RWPE1 (cell line): ENCODE measurements around the gene XPNPEP2.

Experiments used
- CTCF ChIA-PET: fragments of 350-600 bp; sonication (Branson Sonifier 250); formaldehyde crosslinking; extraction: SDS; loops from one replicate; lab custom pipeline; 2021; lab: Yijun Ruan, JAX
- POLR2A ChIA-PET: fragments of 400-600 bp; formaldehyde crosslinking; extraction: SDS; loops from one replicate; lab custom pipeline; 2020; ENCODE audit warnings: antibody characterized with exemption; ENCODE audit not compliant: low non-redundant PET; lab: Yijun Ruan, JAX
- DNase-seq: peaks from one replicate; pipeline ENCODE4 v3.0.0; 2012; ENCODE audit warnings: low spot score
- H3K27ac ChIP-seq: fragments of 450-650 bp; 2 replicates; pipeline ENCODE4 v1.5.1; 2017
- CTCF ChIP-seq: fragments of 450-650 bp; conservative IDR thresholded peaks from 2 replicates; pipeline ENCODE4 v1.5.1; 2017; ENCODE audit warnings: low read depth, mild to moderate bottlenecking

The XPNPEP2 gene

GRCh38 chrX:129771266-129771995 is 32.7 kb downstream of the XPNPEP2 start:
- DNase-seq = no peak
- TF ChIP-seq CTCF = no peak
- POLR2A ChIA-PET = interaction anchor here (0.6 kb wide), 1 partner anchor 31 kb away, joined by 4 read pairs; no protein-coding TSS in a partner anchor
- CTCF ChIA-PET = no interaction called here
- H3K27ac ChIP-seq = no peak overlapping the region

GRCh38 chrX:129772796-129773431 is 34.1 kb downstream of the XPNPEP2 start:
- ChIA-PET POLR2A (no interaction called here), CTCF (no interaction called here)
- H3K27ac ChIP-seq = no peak overlapping the region
- no peak for TF ChIP-seq CTCF
- DNase-seq = no peak

GRCh38 chrX:129773649-129774458 is 35.1 kb downstream of the XPNPEP2 start:
- no peak for TF ChIP-seq CTCF
- DNase-seq = no peak
- POLR2A ChIA-PET = no interaction called here
- no peak overlapping the region for H3K27ac ChIP-seq
- CTCF ChIA-PET = no interaction called here

- POLR2A ChIA-PET = no interaction called here
- CTCF ChIA-PET = no interaction called here
- TF ChIP-seq CTCF = no peak
- H3K27ac ChIP-seq = no peak overlapping the region
- no peak for DNase-seq
Observed at GRCh38 chrX:129777218-129778030, 38.6 kb downstream of the XPNPEP2 start.

- no peak overlapping the region for H3K27ac ChIP-seq
- TF ChIP-seq CTCF = no peak
- CTCF ChIA-PET = interaction anchor here (0.6 kb wide), 1 partner anchor 25 kb away, joined by 4 read pairs; no protein-coding TSS in a partner anchor
- POLR2A ChIA-PET = no interaction called here
- no peak for DNase-seq
Observed at GRCh38 chrX:129779086-129779672, 40.4 kb downstream of the XPNPEP2 start.
